HEK293T (cell line): ENCODE measurements around the gene ATAD2B.

Source experiments
- BHLHE40 ChIP-seq: fragments of 450-650 bp; IDR thresholded peaks from 2 replicates; pipeline ENCODE4 v1.6.1; 2016; ENCODE audit warnings: mild to moderate bottlenecking, moderate library complexity, borderline replicate concordance
- ELF4 ChIP-seq: fragments of 450-650 bp; IDR thresholded peaks from 2 replicates; pipeline ENCODE4 v1.6.1; 2017; ENCODE audit warnings: antibody characterized with exemption
- FOXA1 ChIP-seq: fragments of 450-650 bp; IDR thresholded peaks from 2 replicates; pipeline ENCODE4 v1.6.1; 2016; ENCODE audit warnings: mild to moderate bottlenecking
- FOXM1 ChIP-seq: fragments of 450-650 bp; IDR thresholded peaks from 2 replicates; pipeline ENCODE4 v1.6.1; 2017; ENCODE audit warnings: mild to moderate bottlenecking, borderline replicate concordance
- HDGF ChIP-seq: fragments of 450-650 bp; IDR thresholded peaks from 2 replicates; pipeline ENCODE4 v1.6.1; 2017; ENCODE audit warnings: antibody characterized with exemption, borderline replicate concordance
- LEF1 ChIP-seq: fragments of 450-650 bp; IDR thresholded peaks from 2 replicates; pipeline ENCODE4 v1.6.1; 2017; ENCODE audit warnings: mild to moderate bottlenecking, borderline replicate concordance
- PKNOX1 ChIP-seq: fragments of 450-650 bp; IDR thresholded peaks from 2 replicates; pipeline ENCODE4 v1.6.1; 2016
- SP1 ChIP-seq: fragments of 450-650 bp; IDR thresholded peaks from 2 replicates; pipeline ENCODE4 v1.6.1; 2017
- SUZ12 ChIP-seq: fragments of 450-650 bp; IDR thresholded peaks from 2 replicates; pipeline ENCODE4 v1.6.1; 2016; ENCODE audit warnings: mild to moderate bottlenecking
- TARDBP ChIP-seq: fragments of 450-650 bp; IDR thresholded peaks from 2 replicates; pipeline ENCODE4 v1.6.1; 2016
- ZNF384 ChIP-seq: fragments of 450-650 bp; IDR thresholded peaks from 2 replicates; pipeline ENCODE4 v1.6.1; 2016

- no peak for TF ChIP-seq TARDBP
- no peak for TF ChIP-seq BHLHE40
- TF ChIP-seq SUZ12 = no peak
- TF ChIP-seq ELF4 = no peak
- no peak for TF ChIP-seq SP1
- no peak for TF ChIP-seq ZNF384
- TF ChIP-seq LEF1 = no peak
- no peak for TF ChIP-seq HDGF
- TF ChIP-seq PKNOX1 = no peak
- no peak for TF ChIP-seq FOXA1
- no peak for TF ChIP-seq FOXM1
Observed at GRCh38 chr2:23718931-23719700, 207.8 kb downstream of the ATAD2B start.
